Adrenal gland (tissue), 12 donors: ENCODE results near the gene SPATA18. TPM values are rescaled to one million over a fixed set of nuclear protein-coding genes. Genes with fewer than 3 reads are reported as not detected.

ENCODE experiments used
- DNase-seq, 7 donors: peaks; one replicate each; pipeline ENCODE4 v3.0.0-alpha.2; 2019 to 2020
- H3K27ac ChIP-seq, 5 donors: fragments of 200-600 bp; sonication (generic) in 4 of 5; 1 replicate in 3 of 5; 2 replicates in 2 of 5; pipeline versions ENCODE4 v1.5.1 to v1.8.0; 2016 to 2020; ENCODE audit warnings: mild to moderate bottlenecking in 1 of 5
- H3K27me3 ChIP-seq: fragments of 200-600 bp; 2 replicates; pipeline ENCODE4 v1.8.0; 2021
- H3K36me3 ChIP-seq, 2 donors: fragments of 200-600 bp; replicated peaks in 1 of 2; 1 replicate in 1 of 2; 2 replicates in 1 of 2; pipeline versions ENCODE4 v1.5.1 to v1.8.0; 2018 to 2022
- H3K4me1 ChIP-seq, 2 donors: fragments of 200-600 bp; replicated peaks in 1 of 2; 1 replicate in 1 of 2; 2 replicates in 1 of 2; pipeline versions ENCODE4 v1.5.1 to v1.8.0; 2018 to 2021
- H3K4me3 ChIP-seq, 4 donors: fragments of 200-600 bp; sonication (generic) in 3 of 4; one replicate each; pipeline ENCODE4 v1.5.1; 2016 to 2018
- H3K9me3 ChIP-seq, 3 donors: fragments of 200-600 bp; sonication (generic) in 1 of 3; replicated peaks in 1 of 3; 1 replicate in 2 of 3; 2 replicates in 1 of 3; pipeline versions ENCODE4 v1.5.1 to v1.8.0; 2016 to 2021
- CTCF ChIP-seq, 6 experiments: fragments of 450-650 bp in 4 of 6; fragments of 200-600 bp in 2 of 6; sonication (generic) in 1 of 6; IDR thresholded peaks; 1 replicate in 5 of 6; 2 replicates in 1 of 6; pipeline versions ENCODE4 v1.5.1 to v1.8.0; 2016 to 2021; ENCODE audit warnings: antibody characterized with exemption in 6 of 6, mild to moderate bottlenecking in 2 of 6, moderate library complexity in 1 of 6
- POLR2A ChIP-seq, 2 donors: fragments of 450-650 bp; IDR thresholded peaks; one replicate each; pipeline ENCODE4 v1.6.1; 2017; ENCODE audit warnings: antibody characterized with exemption in 2 of 2, mild to moderate bottlenecking in 2 of 2, moderate library complexity in 1 of 2
- WGBS, 4 donors: extraction: QIAGEN DNeasy Blood & Tissue Kit in 2 of 4; methylation state at CpG; one replicate each; pipeline versions ENCODE4 v1.1.5 to v1.1.7; 2013 to 2017; 5-methylcytosine and 5-hydroxymethylcytosine counted together
- intact Hi-C, 2 donors: fragments of 100-400 bp; cut with DNase I; formaldehyde crosslinking; loops; one replicate each; pipeline versions ENCODE4 v1.14.1 to v1.15.0; 2022 to 2023
- polyA plus RNA-seq, 3 donors: library from polyadenylated mRNA; stranded (reverse); fragments of 200-250 nt in 2 of 3; fragments of 350-450 nt in 1 of 3; fragmentation: Illumina TruSeq in 1 of 3; extraction: RNeasy Lipid Tissue Mini Kit (QIAGEN cat#74804) in 1 of 3; gene quantifications; one replicate each; pipeline ENCODE4 v1.2.3, GENCODE V29; 2013 to 2014
- total RNA-seq, 9 donors: library from RNA; depleted of rRNA in 4 of 9; stranded (reverse); fragments of >200 nt in 4 of 9; fragments of 120-200 nt in 1 of 9; fragmentation: NEBNext Ultra II Directional in 1 of 9; extraction: Animal tissue kit (Norgen Biotek cat#: 25700) in 1 of 9; gene quantifications; one replicate each; pipeline versions ENCODE4 v1.1.0 to v1.2.4, GENCODE V29; 2013 to 2023
- donor health status: healthy with polysubstance abuse.
- donor health status: Bipolar disorder and iron deficiency.
- donor health status: DM: yes; HTN: yes; CAD: no.
- donor health status: DM: no; HTN: no; CAD: no.
- donor health status: DM: no; HTN: no; CAD: no.
- donor health status: DM: yes; HTN: yes; CAD: no.

The SPATA18 gene
- total and polyA plus RNA-seq, 12 donors = 1.2 to 29.2 (median 10.2) TPM

GRCh38 chr4:52015366-52015765 lies 35.7 kb upstream of the SPATA18 start:
- H3K27me3 ChIP-seq = no peaks in the 10 kb centered on the region
- TF ChIP-seq POLR2A (IDR thresholded peaks at IDR 0.05) = no peak
- DNase-seq = no peak
- H3K4me3 ChIP-seq = no peak overlapping the region
- 80 to 87% (median 83%) methylated on average over 7 of the region's 7 CpGs for WGBS, 4 donors
- H3K4me1 ChIP-seq = no peaks in the 10 kb centered on the region
- H3K9me3 ChIP-seq = no peaks in the 10 kb centered on the region
- intact Hi-C loops = no loop called here
- no peaks in the 10 kb centered on the region for H3K36me3 ChIP-seq
- H3K27ac ChIP-seq = no peak overlapping the region

DNA sequence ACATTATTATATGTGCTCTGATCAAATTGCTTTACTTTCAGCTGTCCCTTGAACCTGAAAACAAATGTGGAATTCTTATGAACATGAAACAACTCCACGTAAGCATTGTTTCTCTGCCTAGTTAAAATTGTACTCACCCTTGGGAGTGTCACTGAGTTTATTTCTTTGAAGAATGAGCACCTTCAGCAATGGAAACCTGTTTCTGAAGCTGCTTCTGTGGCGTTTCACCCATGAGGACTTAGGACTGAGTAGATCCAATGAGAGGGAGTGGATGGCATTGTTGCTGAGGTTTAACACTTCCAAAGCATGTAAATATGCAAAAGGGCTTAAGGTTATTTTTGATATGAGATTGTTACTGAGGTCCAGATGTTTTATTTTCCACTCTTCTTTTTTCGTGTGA lies 34.1 kb upstream of the SPATA18 start:
- Histone ChIP-seq H3K4me1 (no peaks in the 10 kb centered on the region), H3K27ac (no peak overlapping the region), H3K4me3 (no peak overlapping the region), H3K36me3 (no peaks in the 10 kb centered on the region), H3K27me3 (no peaks in the 10 kb centered on the region), H3K9me3 (no peaks in the 10 kb centered on the region)
- WGBS, 4 donors = 83 to 90% (median 87%) methylated on average over 3 of the region's 3 CpGs
- intact Hi-C loops = no loop called here
- DNase-seq = no peak
- TF ChIP-seq POLR2A (IDR thresholded peaks at IDR 0.05) (no peak), CTCF (IDR thresholded peaks at IDR 0.05) (no peak)

- 0 to 52% (median 38%) methylated on average over 1 of the region's 1 CpG for WGBS, 4 donors
- TF ChIP-seq POLR2A (IDR thresholded peaks at IDR 0.05) (no peak), CTCF (IDR thresholded peaks at IDR 0.05) (no peak)
- Histone ChIP-seq H3K27me3 (no peaks in the 10 kb centered on the region), H3K4me3 (no peak overlapping the region), H3K4me1 (no peaks in the 10 kb centered on the region), H3K36me3 (peaks cover 0 to 7% of the 10 kb centered on the region in 2 donors), H3K27ac (no peak overlapping the region), H3K9me3 (no peaks in the 10 kb centered on the region)
- intact Hi-C loops = no loop called here
- no peak for DNase-seq
Measured at GRCh38 chr4:52017814-52018213, 33.3 kb upstream of the SPATA18 start.

DNA sequence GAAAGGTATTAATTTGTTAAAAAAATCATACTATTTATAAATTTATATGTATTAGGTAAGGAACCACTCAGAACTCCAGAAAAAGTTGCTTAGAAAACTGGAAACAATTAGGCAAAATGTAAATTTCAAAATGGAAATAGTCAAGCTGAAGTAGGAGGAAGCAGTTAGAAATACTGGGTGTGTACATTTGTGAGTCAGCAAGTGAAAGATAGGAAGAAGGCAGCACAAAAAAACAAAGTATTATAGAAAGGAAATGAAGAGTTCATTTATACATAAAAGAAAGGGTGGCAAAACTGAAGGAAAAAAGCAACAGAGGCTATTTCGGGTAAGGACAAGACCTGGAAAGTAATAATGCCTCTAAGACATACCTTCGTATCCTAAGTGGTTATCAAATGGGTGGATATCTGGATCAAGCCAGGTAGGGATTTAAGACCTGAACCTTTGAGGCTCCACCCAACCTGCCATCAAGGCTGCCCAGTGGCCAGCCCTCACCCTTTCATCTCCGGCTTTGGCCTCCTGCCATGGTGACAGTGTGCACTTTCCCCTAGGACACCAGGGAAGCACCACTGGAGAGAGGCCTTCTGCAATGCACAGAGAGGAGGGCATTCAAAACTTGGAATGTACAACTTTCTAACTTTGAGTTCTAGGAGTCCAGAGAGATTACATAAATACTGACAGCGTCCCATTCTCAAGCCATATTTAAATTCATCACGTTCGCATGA lies 31.0 kb upstream of the SPATA18 start, which contains the start of gene LRRC66:
LRRC66 (minus strand) TSS at position 428 of the 722 bp plus-strand sequence. CDS start 2,750 bp downstream, outside the sequence.
- no peak within 1 kb of the TSS for H3K27ac ChIP-seq
- no peaks in the 10 kb centered on the region for H3K27me3 ChIP-seq
- no peaks in the 10 kb centered on the region for H3K9me3 ChIP-seq
- DNase-seq = peak in 2 of 7 donors; percentile 9 to 26
- H3K36me3 ChIP-seq = peaks cover 0 to 18% of the 10 kb centered on the region in 2 donors
- H3K4me3 ChIP-seq = no peak within 1 kb of the TSS
- intact Hi-C loops = loop anchor here (10.0 kb wide), 2 partner anchors 115 to 125 kb away; no protein-coding TSS in a partner anchor
- 88 to 91% (median 89%) methylated on average over 6 of the region's 6 CpGs for WGBS, 4 donors
- TF ChIP-seq POLR2A (IDR thresholded peaks at IDR 0.05) = no peak
- no peak for TF ChIP-seq CTCF (IDR thresholded peaks at IDR 0.05)
- no peaks in the 10 kb centered on the region for H3K4me1 ChIP-seq
